Karpas-422 (cell line): ENCODE measurements around the gene SALL1. TPM values are rescaled to one million over a fixed set of nuclear protein-coding genes. Genes with fewer than 3 reads are reported as not detected.

ENCODE experiments used
- DNase-seq: peaks from one replicate; pipeline ENCODE4 v3.0.0-alpha.2; 2015
- H2AFZ ChIP-seq: fragments of 200-600 bp; sonication (generic); 2 replicates; pipeline ENCODE4 v1.6.1; 2014; ENCODE audit warnings: antibody characterized with exemption, low read length, mixed read lengths
- H3K27ac ChIP-seq: fragments of 200-600 bp; sonication (generic); 2 replicates; pipeline ENCODE4 v1.5.1; 2014; ENCODE audit warnings: mild to moderate bottlenecking, low read length, moderate library complexity
- H3K27me3 ChIP-seq: fragments of 200-600 bp; sonication (generic); 2 replicates; pipeline ENCODE4 v1.6.1; 2014; ENCODE audit warnings: low read length, mixed read lengths
- H3K36me3 ChIP-seq: fragments of 200-600 bp; sonication (generic); 2 replicates; pipeline ENCODE4 v1.6.1; 2014; ENCODE audit warnings: low read length, mixed read lengths; ENCODE audit not compliant: insufficient read depth
- H3K4me1 ChIP-seq: fragments of 200-600 bp; sonication (generic); 2 replicates; pipeline ENCODE4 v1.6.1; 2014; ENCODE audit warnings: mild to moderate bottlenecking, low read length, mixed read lengths
- H3K4me2 ChIP-seq: fragments of 200-600 bp; sonication (generic); 2 replicates; pipeline ENCODE4 v1.6.1; 2014; ENCODE audit warnings: low read length, low read depth, mild to moderate bottlenecking; ENCODE audit not compliant: poor library complexity, severe bottlenecking
- H3K4me3 ChIP-seq: fragments of 200-600 bp; sonication (generic); 2 replicates; pipeline ENCODE4 v1.5.1; 2014; ENCODE audit warnings: mild to moderate bottlenecking, antibody characterized with exemption, low read length, mixed read lengths
- H3K79me2 ChIP-seq: fragments of 200-600 bp; sonication (generic); 2 replicates; pipeline ENCODE4 v1.6.1; 2014; ENCODE audit warnings: mild to moderate bottlenecking, low read length, mixed read lengths
- H3K9ac ChIP-seq: fragments of 200-600 bp; sonication (generic); 2 replicates; pipeline ENCODE4 v1.6.0; 2014; ENCODE audit warnings: low read length
- H3K9me2 ChIP-seq: fragments of 200-600 bp; sonication (generic), shearing (Covaris generic); replicated peaks from 2 replicates; pipeline ENCODE4 v1.6.0; 2014; ENCODE audit warnings: mild to moderate bottlenecking, low read length, moderate library complexity; ENCODE audit not compliant: insufficient read depth
- H3K9me3 ChIP-seq: fragments of 300-700, 200-600 bp; sonication (generic); 2 replicates; pipeline ENCODE4 v1.6.1; 2014; ENCODE audit warnings: low read length, mixed read lengths
- H4K20me1 ChIP-seq: fragments of 200-600 bp; sonication (generic); 2 replicates; pipeline ENCODE4 v1.6.1; 2014; ENCODE audit warnings: mild to moderate bottlenecking, antibody characterized with exemption, low read length, low read depth; ENCODE audit not compliant: insufficient read depth
- total RNA-seq: library from RNA; depleted of rRNA; stranded (reverse); fragments of >200 nt; shearing (Covaris generic); gene quantifications from 2 replicates; pipeline ENCODE4 v1.2.3, GENCODE V29; 2014; ENCODE audit warnings: low replicate concordance; rRNA removed

SALL1 gene
- not detected in 2 replicates for total RNA-seq

DNA sequence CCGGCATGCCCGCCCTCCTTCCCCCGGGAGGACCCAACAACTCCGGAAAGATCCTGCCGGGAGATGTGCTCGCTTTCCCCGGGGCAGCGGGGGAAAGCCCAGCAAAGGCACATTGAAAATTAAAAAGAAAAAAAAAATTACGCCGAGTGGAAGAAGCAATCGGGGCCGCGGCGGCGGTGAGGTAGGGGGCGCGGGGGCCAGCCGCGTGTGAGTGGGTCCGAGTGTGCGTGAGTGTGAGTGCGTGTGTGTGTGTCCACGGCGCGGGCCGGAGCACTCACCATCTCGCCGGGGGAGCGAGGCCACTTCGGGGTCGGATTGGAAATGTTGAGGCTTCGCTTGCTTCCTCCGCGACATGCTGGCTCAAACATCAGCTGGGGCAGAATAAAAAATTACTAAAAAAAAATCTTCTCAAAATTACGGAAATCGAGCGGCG is at the start of gene SALL1:
Gene SALL1, minus strand, starts transcription at position 383 of the 433 bp plus-strand sequence. Its CDS starts 29 bp downstream, at position 354.
- no peak for DNase-seq
- Histone ChIP-seq H3K36me3 (no peaks in the 10 kb centered on the region), H3K9ac (no peak within 1 kb of the TSS), H3K4me1 (no peaks in the 10 kb centered on the region), H3K9me2 (no peaks in the 10 kb centered on the region), H3K27ac (no peak within 1 kb of the TSS), H3K79me2 (no peaks in the 10 kb centered on the region), H2AFZ (no peak within 1 kb of the TSS), H3K4me2 (no peak within 1 kb of the TSS), H4K20me1 (no peaks in the 10 kb centered on the region), H3K27me3 (no peaks in the 10 kb centered on the region), H3K4me3 (no peak within 1 kb of the TSS), H3K9me3 (peaks cover 6% of the 10 kb centered on the region; the same call in 1 of the 2 replicates)

DNA sequence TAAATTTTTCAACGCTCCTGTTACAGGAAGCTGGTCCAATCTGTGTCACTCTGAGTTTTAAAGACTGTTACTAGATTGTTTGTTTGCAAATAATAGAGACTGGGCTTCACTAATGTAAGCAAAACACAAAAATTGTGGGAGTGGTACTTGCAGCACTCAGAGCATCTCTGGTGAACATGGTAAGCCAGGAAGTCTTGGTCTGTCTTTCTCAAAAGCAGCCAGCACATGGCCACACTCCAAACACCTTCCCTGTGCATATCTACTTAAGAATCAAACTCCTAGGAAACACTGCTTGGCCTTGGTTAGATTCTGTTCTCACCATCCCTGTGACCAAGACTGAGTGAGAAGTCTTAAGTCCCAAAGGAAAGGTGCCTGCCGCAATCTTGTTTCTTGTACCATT is 49.7 kb upstream of the SALL1 start:
- Histone ChIP-seq H2AFZ (no peak overlapping the region), H3K4me2 (no peak overlapping the region), H3K9ac (no peak overlapping the region), H3K27me3 (no peaks in the 10 kb centered on the region), H3K9me3 (no peaks in the 10 kb centered on the region; the same call in 1 of the 2 replicates), H3K27ac (no peak overlapping the region), H3K36me3 (no peaks in the 10 kb centered on the region), H3K4me1 (no peaks in the 10 kb centered on the region), H3K79me2 (no peaks in the 10 kb centered on the region), H3K9me2 (0 out of 2 replicates have a peak, but pooled peaks cover 3% of the 10 kb centered on the region), H3K4me3 (no peak overlapping the region), H4K20me1 (no peaks in the 10 kb centered on the region)
- no peak for DNase-seq

DNA sequence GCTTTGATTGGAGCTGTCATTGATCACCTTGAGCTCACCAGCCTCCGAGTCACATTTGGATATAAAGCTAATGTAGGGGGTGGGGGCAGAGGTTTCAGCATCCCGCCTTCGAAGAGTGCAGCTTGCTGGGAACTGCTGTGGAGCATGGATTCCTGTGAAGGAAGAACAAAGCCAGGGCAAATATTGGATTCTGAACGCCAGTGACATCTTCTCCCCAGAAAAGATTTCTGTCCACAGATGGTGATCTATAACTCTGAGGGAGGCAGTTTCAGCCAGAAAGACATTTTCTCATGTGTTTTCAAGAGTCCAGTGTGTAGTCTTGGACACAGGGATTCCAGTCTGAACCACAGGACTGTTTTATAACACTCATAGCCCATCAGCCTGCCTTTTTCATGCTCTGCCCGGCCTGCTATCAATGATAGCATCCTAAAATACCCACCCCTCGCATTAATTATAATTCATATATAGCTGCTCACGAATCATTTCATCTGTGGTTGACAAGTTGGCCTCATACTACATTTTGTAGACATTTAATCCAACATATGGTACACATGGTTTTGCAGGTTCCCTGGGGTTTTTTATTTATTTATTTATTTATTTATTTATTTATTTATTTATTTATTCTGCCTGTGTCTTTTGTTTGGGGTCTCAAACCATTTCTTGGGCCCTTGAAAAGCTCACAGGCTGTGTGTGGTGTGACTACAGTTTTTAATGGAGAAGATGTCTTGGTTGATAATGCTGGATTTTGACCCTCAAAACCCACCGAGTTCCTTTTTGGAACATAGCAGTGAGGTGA is 47.1 kb upstream of the SALL1 start:
- no peak for DNase-seq
- no peaks in the 10 kb centered on the region for H3K27me3 ChIP-seq
- 0 out of 2 replicates have a peak, but pooled peaks cover 5% of the 10 kb centered on the region for H3K9me2 ChIP-seq
- no peaks in the 10 kb centered on the region for H3K4me1 ChIP-seq
- H3K9ac ChIP-seq, result no peak overlapping the region
- H4K20me1 ChIP-seq, result no peaks in the 10 kb centered on the region
- H3K36me3 ChIP-seq, result no peaks in the 10 kb centered on the region
- no peak overlapping the region for H3K4me3 ChIP-seq
- no peaks in the 10 kb centered on the region; the same call in 1 of the 2 replicates for H3K9me3 ChIP-seq
- no peak overlapping the region for H2AFZ ChIP-seq
- H3K27ac ChIP-seq, result no peak overlapping the region
- H3K4me2 ChIP-seq, result no peak overlapping the region
- H3K79me2 ChIP-seq, result no peaks in the 10 kb centered on the region

DNA sequence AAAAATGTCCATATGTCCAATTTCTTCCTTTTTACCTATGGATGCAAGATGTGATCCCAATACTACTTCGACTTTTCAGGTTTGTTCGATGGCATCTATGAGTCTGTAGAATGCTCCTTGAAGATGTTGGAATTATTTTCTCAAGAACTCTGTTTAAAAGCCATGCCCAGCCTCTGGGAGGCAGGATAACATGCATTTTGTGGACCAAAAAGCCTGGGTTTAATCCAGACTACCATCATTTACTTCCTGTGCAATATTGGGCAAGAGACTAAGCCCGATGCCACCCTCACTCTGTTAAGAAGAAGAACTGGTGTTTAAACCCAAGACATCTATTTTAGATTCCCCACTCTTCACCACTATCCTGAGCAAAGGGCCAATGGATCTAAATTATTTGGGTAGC is 42.8 kb upstream of the SALL1 start:
- no peak overlapping the region for H3K27ac ChIP-seq
- no peak overlapping the region for H3K4me2 ChIP-seq
- no peaks in the 10 kb centered on the region for H3K9me3 ChIP-seq
- no peaks in the 10 kb centered on the region for H3K27me3 ChIP-seq
- no peaks in the 10 kb centered on the region for H3K4me1 ChIP-seq
- H4K20me1 ChIP-seq, result no peaks in the 10 kb centered on the region
- no peak overlapping the region for H2AFZ ChIP-seq
- no peaks in the 10 kb centered on the region for H3K36me3 ChIP-seq
- no peak overlapping the region for H3K9ac ChIP-seq
- no peak overlapping the region for H3K4me3 ChIP-seq
- H3K9me2 ChIP-seq, result 0 out of 2 replicates have a peak, but pooled peaks cover 5% of the 10 kb centered on the region
- no peak for DNase-seq
- H3K79me2 ChIP-seq, result no peaks in the 10 kb centered on the region

DNA sequence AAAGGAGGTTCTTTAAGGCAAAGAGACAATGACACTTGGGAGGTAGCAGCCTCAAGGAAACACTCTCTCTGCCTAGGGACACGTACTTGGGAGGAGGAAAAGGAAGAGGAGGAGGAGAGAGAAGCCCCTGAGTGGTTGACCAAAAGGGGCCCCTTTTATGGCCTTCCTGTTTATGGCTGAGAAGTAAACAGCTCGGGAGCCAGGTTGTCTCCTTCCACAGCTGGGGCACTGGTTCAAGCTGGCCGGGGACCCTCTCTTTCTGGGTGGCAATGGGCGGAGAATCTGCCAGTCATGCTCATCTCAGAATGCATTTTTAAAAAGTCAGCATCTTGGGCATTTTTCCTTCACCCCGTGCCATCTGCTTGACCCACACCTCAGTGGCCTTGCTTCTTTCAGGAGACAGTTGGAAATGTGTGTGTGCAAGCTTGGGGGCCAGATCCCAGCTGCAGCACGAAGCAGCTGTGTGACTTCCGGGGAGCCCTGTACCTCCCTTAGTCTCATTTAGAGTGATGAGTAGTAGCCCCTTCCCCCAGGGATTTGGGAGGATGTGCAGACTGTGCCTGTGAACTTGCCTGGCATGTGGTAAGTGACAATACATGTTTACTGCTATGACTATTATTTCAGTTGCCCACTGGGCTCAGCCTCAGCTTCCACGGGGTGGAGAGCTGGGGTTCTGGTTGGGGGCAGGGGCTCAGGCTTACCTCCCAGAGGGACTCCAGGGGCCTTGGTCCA is 33.8 kb upstream of the SALL1 start:
- Histone ChIP-seq H3K27me3 (no peaks in the 10 kb centered on the region), H3K4me1 (no peaks in the 10 kb centered on the region), H3K9ac (no peak overlapping the region), H3K4me2 (no peak overlapping the region), H3K4me3 (no peak overlapping the region), H3K9me2 (no peaks in the 10 kb centered on the region), H2AFZ (no peak overlapping the region), H3K9me3 (no peaks in the 10 kb centered on the region), H3K36me3 (no peaks in the 10 kb centered on the region), H3K27ac (no peak overlapping the region), H3K79me2 (no peaks in the 10 kb centered on the region), H4K20me1 (no peaks in the 10 kb centered on the region)
- DNase-seq, result no peak

DNA sequence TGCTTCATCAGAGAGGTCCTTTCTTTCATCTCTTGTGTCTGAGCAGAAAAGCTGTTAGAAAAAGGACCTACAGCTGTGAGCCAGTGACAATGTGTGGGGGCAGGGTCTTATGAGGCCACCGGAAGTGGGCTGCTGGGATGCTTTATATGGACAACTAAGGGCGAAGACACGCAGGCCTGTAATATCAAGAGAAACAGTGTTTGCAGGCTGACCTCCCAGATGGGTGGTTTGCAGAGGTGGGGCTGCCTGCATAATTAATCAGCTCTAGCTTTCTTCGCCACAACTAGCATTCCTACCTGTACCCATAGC is 30.4 kb upstream of the SALL1 start:
- no peaks in the 10 kb centered on the region for H4K20me1 ChIP-seq
- no peaks in the 10 kb centered on the region for H3K4me1 ChIP-seq
- H3K4me3 ChIP-seq, result no peak overlapping the region
- H3K27me3 ChIP-seq, result no peaks in the 10 kb centered on the region
- H3K36me3 ChIP-seq, result no peaks in the 10 kb centered on the region
- H3K9ac ChIP-seq, result no peak overlapping the region
- no peak overlapping the region for H3K27ac ChIP-seq
- no peaks in the 10 kb centered on the region for H3K79me2 ChIP-seq
- H3K4me2 ChIP-seq, result no peak overlapping the region
- no peaks in the 10 kb centered on the region for H3K9me3 ChIP-seq
- DNase-seq, result no peak
- H2AFZ ChIP-seq, result no peak overlapping the region
- H3K9me2 ChIP-seq, result no peaks in the 10 kb centered on the region

DNA sequence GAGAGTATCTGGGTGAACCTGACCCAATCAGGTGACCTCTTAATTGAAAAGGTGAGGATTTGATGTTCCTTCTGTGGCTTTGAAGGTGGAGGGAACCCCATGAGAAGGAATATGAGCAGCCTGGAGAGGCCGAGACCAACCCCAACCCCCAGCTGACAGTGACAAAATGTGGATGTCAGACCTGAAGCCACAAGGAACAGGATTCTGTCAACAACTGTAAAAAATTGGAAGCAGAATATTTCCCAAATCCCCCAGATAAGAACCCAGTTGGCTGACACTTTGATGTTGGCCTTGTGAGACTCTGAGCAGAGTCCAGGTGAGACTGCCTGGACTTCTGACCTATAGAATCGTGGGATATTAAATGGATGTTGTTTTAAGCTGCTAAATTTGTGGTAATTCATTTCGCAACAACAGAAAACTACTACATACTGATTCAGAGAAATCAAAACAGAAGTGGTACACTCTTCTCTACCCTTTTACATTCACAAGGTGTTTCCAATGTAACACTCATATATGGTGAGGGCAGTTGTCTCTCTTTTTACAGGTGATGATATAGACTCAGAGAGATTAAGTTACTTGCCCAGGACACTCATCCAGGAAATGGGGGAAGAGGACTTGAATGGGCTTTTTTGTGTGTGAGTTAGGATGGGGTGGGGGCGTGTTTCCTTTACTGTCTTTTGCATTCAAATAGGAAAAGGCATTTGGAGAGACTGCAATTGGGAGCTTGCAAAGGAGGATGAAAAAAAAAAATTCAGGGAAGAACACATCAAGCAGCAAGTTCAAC is 29.8 kb upstream of the SALL1 start:
- no peak overlapping the region for H3K4me3 ChIP-seq
- no peaks in the 10 kb centered on the region for H3K79me2 ChIP-seq
- H4K20me1 ChIP-seq, result no peaks in the 10 kb centered on the region
- no peaks in the 10 kb centered on the region for H3K36me3 ChIP-seq
- DNase-seq, result no peak
- no peaks in the 10 kb centered on the region for H3K9me3 ChIP-seq
- no peaks in the 10 kb centered on the region for H3K9me2 ChIP-seq
- H3K27me3 ChIP-seq, result no peaks in the 10 kb centered on the region
- H3K4me1 ChIP-seq, result no peaks in the 10 kb centered on the region
- H3K4me2 ChIP-seq, result no peak overlapping the region
- no peak overlapping the region for H3K9ac ChIP-seq
- H2AFZ ChIP-seq, result no peak overlapping the region
- no peak overlapping the region for H3K27ac ChIP-seq

DNA sequence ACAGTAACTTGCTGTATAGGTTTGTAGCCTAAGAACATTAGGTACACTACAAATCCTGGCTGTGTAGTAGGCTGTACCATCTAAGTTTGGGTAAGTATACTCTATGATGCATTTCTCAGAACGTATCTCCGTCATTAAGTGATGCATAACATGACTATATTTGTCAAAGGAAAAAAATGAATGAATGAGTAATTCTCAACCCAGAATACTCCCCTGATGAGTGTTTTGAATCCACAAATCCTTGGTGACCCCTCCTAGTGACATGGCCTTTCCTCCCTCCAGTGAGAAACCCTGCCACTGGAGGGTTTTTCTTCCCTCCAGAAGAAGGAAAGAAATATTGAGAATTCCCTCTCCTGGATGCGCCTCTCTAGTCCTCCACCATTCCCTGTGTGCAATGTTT is 24.0 kb upstream of the SALL1 start:
- Histone ChIP-seq H3K9me2 (no peaks in the 10 kb centered on the region), H3K4me3 (no peak overlapping the region), H2AFZ (no peak overlapping the region), H3K27ac (no peak overlapping the region), H3K4me2 (no peak overlapping the region), H4K20me1 (no peaks in the 10 kb centered on the region), H3K79me2 (no peaks in the 10 kb centered on the region), H3K4me1 (no peaks in the 10 kb centered on the region), H3K9me3 (no peaks in the 10 kb centered on the region), H3K9ac (no peak overlapping the region), H3K27me3 (no peaks in the 10 kb centered on the region), H3K36me3 (no peaks in the 10 kb centered on the region)
- no peak for DNase-seq
